K562 (cell line): ENCODE measurements around the gene ATXN7. TPM values are rescaled to one million over a fixed set of nuclear protein-coding genes. Genes with fewer than 3 reads are reported as not detected.
A peak's percentile ranks its signal among the peaks of the same experiment; 100 is the strongest.

Experiments
- ATAC-seq: fragments of 200-7000 bp; cut with Tn5 transposase; 3 replicates; pipeline ENCODE4 v1.9.1; 2020; ENCODE audit warnings: moderate library complexity
- BruUV-seq: library from RNA; stranded (reverse); fragments of 400-500 nt; replicated peaks from 2 replicates; lab custom pipeline; 2021; lab: Mats Ljungman, UMichigan
- CTCF ChIA-PET: fragments of 300-600 bp; formaldehyde crosslinking; extraction: SDS; loops from one replicate; lab custom pipeline; 2021; ENCODE audit warnings: low intra/inter-chr PET ratio; lab: Yijun Ruan, JAX
- POLR2A ChIA-PET: fragments of 300-600, 350-650 bp; sonication (Branson Sonifier 250); formaldehyde crosslinking; extraction: SDS; loops from one replicate; lab custom pipeline; 2021; ENCODE audit warnings: antibody characterized with exemption, inconsistent platforms; lab: Yijun Ruan, JAX
- DNase-seq, 4 experiments: peaks; one replicate each; pipeline versions ENCODE4 v3.0.0 to v3.0.0-alpha.2; 2011 to 2018; ENCODE audit warnings: low spot score in 3 of 4, mixed read lengths in 3 of 4; ENCODE audit errors: extremely low read depth in 1 of 4
- FAIRE-seq: peaks from 2 replicates; lab custom pipeline; 2011; peaks lifted over from hg19 to GRCh38; lab: Jason Lieb, UNC
- H2AFZ ChIP-seq: 2 replicates; pipeline ENCODE4 v1.6.0; 2011; ENCODE audit warnings: low read depth, low read length, control low read depth, inconsistent platforms
- H3K27ac ChIP-seq: fragments of 200-600 bp; 3 replicates; pipeline ENCODE4 v1.8.0; 2011; ENCODE audit warnings: low read depth, mild to moderate bottlenecking, control low read depth, inconsistent platforms, low read length, moderate library complexity, mixed read lengths; ENCODE audit errors: extremely low read depth
- H3K27me3 ChIP-seq, 2 experiments: fragments of 300-600 bp in 1 of 2; 2 replicates in 1 of 2; 3 replicates in 1 of 2; pipeline versions ENCODE4 v1.6.0 to v1.8.0; 2011; ENCODE audit warnings: inconsistent platforms in 2 of 2, low read length in 2 of 2, mild to moderate bottlenecking in 1 of 2, mixed read lengths in 1 of 2, moderate library complexity in 1 of 2; ENCODE audit not compliant: control insufficient read depth in 2 of 2, insufficient read depth in 2 of 2
- H3K36me3 ChIP-seq: fragments of 300-600 bp; 3 replicates; pipeline ENCODE4 v1.8.0; 2011; ENCODE audit warnings: mild to moderate bottlenecking, low read length, inconsistent platforms; ENCODE audit not compliant: control insufficient read depth, insufficient read depth
- H3K4me1 ChIP-seq, 2 experiments: fragments of 200-600 bp in 1 of 2; replicated peaks in 1 of 2; 2 replicates in 1 of 2; 3 replicates in 1 of 2; pipeline versions ENCODE4 v1.5.1 to v1.8.0; 2011; ENCODE audit warnings: inconsistent platforms in 2 of 2, low read length in 2 of 2, mild to moderate bottlenecking in 1 of 2, mixed read lengths in 1 of 2, moderate library complexity in 1 of 2; ENCODE audit not compliant: control insufficient read depth in 2 of 2, insufficient read depth in 2 of 2
- H3K4me2 ChIP-seq: 2 replicates; pipeline ENCODE4 v1.6.1; 2011; ENCODE audit warnings: low read length, control low read depth, inconsistent platforms, mixed read lengths; ENCODE audit not compliant: insufficient read depth
- H3K4me3 ChIP-seq: fragments of 200-600 bp; sonication (generic), shearing (Covaris generic); 2 replicates; pipeline ENCODE4 v1.5.1; 2016; ENCODE audit warnings: control low read depth, inconsistent platforms
- H3K79me2 ChIP-seq: fragments of 200-600 bp; 3 replicates; pipeline ENCODE4 v1.8.0; 2011; ENCODE audit warnings: low read length, inconsistent platforms; ENCODE audit not compliant: control insufficient read depth, insufficient read depth
- H3K9ac ChIP-seq, 2 experiments: 2 replicates each; pipeline versions ENCODE4 v1.6.0 to v1.6.1; 2011; ENCODE audit warnings: low read depth in 2 of 2, low read length in 2 of 2, control low read depth in 1 of 2, inconsistent platforms in 1 of 2, mild to moderate bottlenecking in 1 of 2, mixed read lengths in 1 of 2; ENCODE audit not compliant: insufficient read depth in 1 of 2
- H3K9me1 ChIP-seq: one replicate; pipeline ENCODE4 v1.6.0; 2011; ENCODE audit warnings: inconsistent platforms, mild to moderate bottlenecking, low read length, moderate library complexity; ENCODE audit not compliant: control insufficient read depth, insufficient read depth
- H3K9me3 ChIP-seq: replicated peaks from 2 replicates; pipeline ENCODE4 v1.5.1; 2011; ENCODE audit warnings: low read depth, low read length, inconsistent platforms; ENCODE audit not compliant: control insufficient read depth, insufficient read depth
- H4K20me1 ChIP-seq: replicated peaks from 2 replicates; pipeline ENCODE4 v1.6.1; 2011; ENCODE audit warnings: low read length, inconsistent platforms, mixed read lengths; ENCODE audit not compliant: control insufficient read depth, insufficient read depth
- CBX2 ChIP-seq: fragments of 200-600 bp; sonication (generic); IDR thresholded peaks from one replicate; pipeline ENCODE4 v1.6.1; 2012; ENCODE audit warnings: mild to moderate bottlenecking, low read length, inconsistent platforms; ENCODE audit not compliant: insufficient read depth, poor library complexity, severe bottlenecking
- KLF6 ChIP-seq: fragments of 250-450 bp; sonication (Bioruptor Pico); IDR thresholded peaks from 2 replicates; pipeline ENCODE4 v1.4.0; 2020; ENCODE audit warnings: mild to moderate bottlenecking, moderate library complexity, borderline replicate concordance
- WGBS: fragments of 100-300 bp; shearing (Covaris generic); methylation state at CpG from one replicate; pipeline ENCODE4 v1.1.6; 2016; ENCODE audit warnings: low coverage, mixed read lengths; ENCODE audit not compliant: insufficient coverage; ENCODE audit errors: missing lambda C conversion rate; 5-methylcytosine and 5-hydroxymethylcytosine counted together
- in situ Hi-C: fragments of 300-500 bp; cut with MboI; formaldehyde crosslinking; loops from 4 replicates; pipeline ENCODE4 v1.15.0; 2018; ENCODE audit warnings: inconsistent platforms, mixed read lengths
- intact Hi-C: fragments of 100-400 bp; cut with micrococcal nuclease; formaldehyde crosslinking; loops from 2 replicates; pipeline ENCODE4 v1.14.2; 2022
- polyA plus RNA-seq, 8 experiments: library from polyadenylated mRNA; depleted of rRNA in 4 of 8; stranded (reverse) in 5 of 8; unstranded in 3 of 8; fragments of >200 nt; fragmentation: Nextera tagmentation in 2 of 8; fragmentation: Illumina TruSeq in 1 of 8; extraction: Ambion mirVana in 2 of 8; extraction: Trizol in 1 of 8; gene quantifications; 2 replicates each; pipeline versions ENCODE4 v1.2.1 to v1.2.3, GENCODE V29; 2011 to 2014; ENCODE audit warnings: inconsistent platforms in 1 of 8, missing spikeins in 1 of 8
- total RNA-seq, 7 experiments: library from RNA; depleted of rRNA in 6 of 7; stranded (reverse); fragments of >200 nt in 6 of 7; fragmentation: Illumina TruSeq in 2 of 7; extraction: Trizol in 2 of 7; gene quantifications; 2 replicates each; pipeline versions ENCODE4 v1.2.1 to v1.2.3, GENCODE V29; 2011 to 2021; ENCODE audit warnings: low replicate concordance in 1 of 7
- TF ChIP-seq, protein P1 (sequence below), 3 experiments: fragments of 200-800 bp in 1 of 3; fragments of 250-450 bp in 1 of 3; fragments of 450-650 bp in 1 of 3; sonication (Bioruptor Pico) in 1 of 3; sonication (Bioruptor generic) in 1 of 3; formaldehyde crosslinking in 1 of 3; IDR thresholded peaks; 2 replicates each; pipeline versions ENCODE4 v1.6.1 to v1.8.0; 2016 to 2022; ENCODE audit warnings: mild to moderate bottlenecking in 2 of 3, missing genetic modification characterization in 2 of 3, missing compliant biosample characterization in 1 of 3, moderate library complexity in 1 of 3

Gene ATXN7
- total and polyA plus RNA-seq, 9 of the 15 experiments (the other 6 are each of a cell fraction or from before 2014, with no cell fraction given), result 0.41 to 9.2 (median 6.7) TPM

- peaks cover 22% of the 10 kb centered on the region; the same call in 2 of the 3 replicates for H3K79me2 ChIP-seq
- H4K20me1 ChIP-seq, result no peaks in the 10 kb centered on the region
- FAIRE-seq, result no peak
- ATAC-seq, result no peak; the same call in 2 of the 3 replicates
- H3K4me1 ChIP-seq, result no peaks in the 10 kb centered on the region
- in situ Hi-C loops, result no loop called here
- no peaks in the 10 kb centered on the region for H3K9me1 ChIP-seq
- WGBS, result 25% methylated on average over 1 of the region's 4 CpGs
- H3K4me3 ChIP-seq, result no peak overlapping the region
- H3K4me2 ChIP-seq, result no peak overlapping the region
- POLR2A ChIA-PET, result no interaction called here
- CTCF ChIA-PET, result no interaction called here
- BruUV-seq, result no TSS peak
- no peak overlapping the region for H3K27ac ChIP-seq
- DNase-seq, result no peak
- H3K9me3 ChIP-seq, result no peaks in the 10 kb centered on the region
- H3K27me3 ChIP-seq, result no peaks in the 10 kb centered on the region
- H3K36me3 ChIP-seq, result peaks cover 2% of the 10 kb centered on the region; the same call in 1 of the 3 replicates
- intact Hi-C loops, result loop anchor here (10.0 kb wide), 1 partner anchor 166 kb away; no protein-coding TSS in a partner anchor
- no peak overlapping the region for H3K9ac ChIP-seq
- H2AFZ ChIP-seq, result no peak overlapping the region
- no peak for TF ChIP-seq KLF6 (CRISPR knock-in tag)
- TF ChIP-seq CBX2, result no peak
- TF ChIP-seq, protein P1, sequence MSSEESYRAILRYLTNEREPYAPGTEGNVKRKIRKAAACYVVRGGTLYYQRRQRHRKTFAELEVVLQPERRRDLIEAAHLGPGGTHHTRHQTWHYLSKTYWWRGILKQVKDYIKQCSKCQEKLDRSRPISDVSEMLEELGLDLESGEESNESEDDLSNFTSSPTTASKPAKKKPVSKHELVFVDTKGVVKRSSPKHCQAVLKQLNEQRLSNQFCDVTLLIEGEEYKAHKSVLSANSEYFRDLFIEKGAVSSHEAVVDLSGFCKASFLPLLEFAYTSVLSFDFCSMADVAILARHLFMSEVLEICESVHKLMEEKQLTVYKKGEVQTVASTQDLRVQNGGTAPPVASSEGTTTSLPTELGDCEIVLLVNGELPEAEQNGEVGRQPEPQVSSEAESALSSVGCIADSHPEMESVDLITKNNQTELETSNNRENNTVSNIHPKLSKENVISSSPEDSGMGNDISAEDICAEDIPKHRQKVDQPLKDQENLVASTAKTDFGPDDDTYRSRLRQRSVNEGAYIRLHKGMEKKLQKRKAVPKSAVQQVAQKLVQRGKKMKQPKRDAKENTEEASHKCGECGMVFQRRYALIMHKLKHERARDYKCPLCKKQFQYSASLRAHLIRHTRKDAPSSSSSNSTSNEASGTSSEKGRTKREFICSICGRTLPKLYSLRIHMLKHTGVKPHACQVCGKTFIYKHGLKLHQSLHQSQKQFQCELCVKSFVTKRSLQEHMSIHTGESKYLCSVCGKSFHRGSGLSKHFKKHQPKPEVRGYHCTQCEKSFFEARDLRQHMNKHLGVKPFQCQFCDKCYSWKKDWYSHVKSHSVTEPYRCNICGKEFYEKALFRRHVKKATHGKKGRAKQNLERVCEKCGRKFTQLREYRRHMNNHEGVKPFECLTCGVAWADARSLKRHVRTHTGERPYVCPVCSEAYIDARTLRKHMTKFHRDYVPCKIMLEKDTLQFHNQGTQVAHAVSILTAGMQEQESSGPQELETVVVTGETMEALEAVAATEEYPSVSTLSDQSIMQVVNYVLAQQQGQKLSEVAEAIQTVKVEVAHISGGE (CRISPR knock-in tag; IDR thresholded peaks at IDR 0.05), result peak in 1 of 3 experiments; percentile 19; a peak in 1 of 6 replicates
Measured at GRCh38 chr3:63849175-63849574, 14.5 kb upstream of the ATXN7 start.
